A549 treated with CpdA at 1 μM for 4 hours (cell line): ENCODE measurements around the gene CMAS. TPM values are rescaled to one million over a fixed set of nuclear protein-coding genes. Genes with fewer than 3 reads are reported as not detected.

Experiments
- total RNA-seq: library from RNA; stranded (reverse); fragments of 200-300 nt; extraction: Qiagen RNA extraction; gene quantifications from 5 replicates; pipeline ENCODE4 v1.2.3, GENCODE V29; 2022; ENCODE audit warnings: low read depth

Gene CMAS
- total RNA-seq = 44.2 to 49.7 TPM (median 46.6 TPM) in 5 replicates

DNA sequence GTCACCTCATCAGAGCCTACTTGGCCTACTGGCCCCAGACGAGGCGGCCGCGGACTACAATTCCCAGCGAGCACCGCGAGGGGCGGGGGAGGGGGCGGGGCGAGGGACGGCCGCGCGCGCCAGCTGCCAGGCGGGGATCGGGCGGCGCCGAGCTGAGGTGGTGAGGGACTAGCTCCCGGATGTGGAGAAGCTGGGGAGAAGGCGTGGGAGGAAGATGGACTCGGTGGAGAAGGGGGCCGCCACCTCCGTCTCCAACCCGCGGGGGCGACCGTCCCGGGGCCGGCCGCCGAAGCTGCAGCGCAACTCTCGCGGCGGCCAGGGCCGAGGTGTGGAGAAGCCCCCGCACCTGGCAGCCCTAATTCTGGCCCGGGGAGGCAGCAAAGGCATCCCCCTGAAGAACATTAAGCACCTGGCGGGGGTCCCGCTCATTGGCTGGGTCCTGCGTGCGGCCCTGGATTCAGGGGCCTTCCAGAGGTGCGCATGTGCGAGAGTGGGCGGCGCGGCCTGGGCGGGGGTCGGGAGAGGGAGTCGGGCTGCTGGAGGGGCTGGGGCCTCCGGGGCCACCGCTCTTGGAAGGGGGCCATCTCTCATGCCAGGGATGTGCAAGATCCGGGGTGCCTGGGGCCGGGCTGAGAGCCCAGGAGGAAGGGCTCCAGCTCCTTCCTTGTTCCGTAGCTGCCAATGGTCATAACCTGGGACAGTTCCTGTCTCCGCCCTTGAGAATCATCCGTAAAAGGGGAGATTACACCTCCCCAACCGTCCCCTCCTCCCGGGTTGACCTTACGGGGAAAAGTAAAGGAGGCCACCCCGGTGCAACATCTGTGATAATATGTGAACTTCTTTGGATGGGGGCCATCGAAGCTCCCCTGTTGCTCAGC, at the start of gene CMAS:
Gene CMAS, plus strand, starts transcription at position 129 of the 878 bp plus-strand sequence. Its CDS starts 86 bp downstream, at position 215.

Other genes with a start within 250 kb of the CMAS start
- 0.01 TPM in 1 of 5 replicates, not detected in the others for gene ABCC9, start 104.8 kb upstream of the CMAS start, total RNA-seq